Fibroblast of villous mesenchyme (primary cell): Measurements from ENCODE around the gene CDH23. TPM values are rescaled to one million over a fixed set of nuclear protein-coding genes. Genes with fewer than 3 reads are reported as not detected.

Source experiments
- DNase-seq: peaks from one replicate; pipeline ENCODE4 v3.0.0-alpha.2; 2010; ENCODE audit warnings: low read depth
- H3K4me3 ChIP-seq: 2 replicates; pipeline ENCODE4 v1.5.1; 2011; ENCODE audit warnings: low read depth, mild to moderate bottlenecking, low read length
- total RNA-seq: library from RNA; depleted of rRNA; stranded (reverse); fragments of >200 nt; gene quantifications from 2 replicates; pipeline ENCODE4 v1.2.3, GENCODE V29; 2012
- TF ChIP-seq, protein P1 (sequence below): IDR thresholded peaks from 2 replicates; pipeline ENCODE4 v1.5.1; 2012; ENCODE audit warnings: low read depth, mild to moderate bottlenecking, low read length; ENCODE audit not compliant: insufficient read depth

The CDH23 gene
- total RNA-seq, 1 donor, result under 0.01 TPM

DNA sequence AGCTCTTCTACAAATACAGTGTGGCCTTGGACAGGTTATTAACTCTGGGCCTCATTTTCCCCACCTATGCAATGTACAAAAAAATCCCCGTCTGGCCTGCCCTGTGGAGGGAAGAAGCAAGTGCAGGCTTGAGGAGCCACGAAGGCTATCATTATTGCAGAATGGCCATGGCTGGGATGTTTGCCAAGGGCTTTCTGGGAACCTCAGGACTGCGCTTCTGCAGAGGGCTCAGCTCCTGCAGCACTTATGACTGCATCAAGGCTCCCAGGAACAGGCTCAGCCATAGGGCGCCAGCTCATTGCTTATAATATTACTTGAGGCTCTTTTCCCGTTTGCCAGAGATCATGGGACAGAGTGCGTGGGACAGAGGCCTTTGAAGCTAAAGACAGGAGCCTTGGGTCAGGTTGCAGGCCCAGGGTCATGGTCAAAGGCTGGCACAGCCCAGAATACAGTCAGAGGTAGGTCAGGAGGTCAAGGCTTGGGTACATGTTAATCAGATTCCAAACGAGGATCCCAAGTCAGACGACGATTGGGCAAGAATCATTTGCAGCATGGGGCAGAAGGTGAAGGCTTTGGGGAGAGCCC lies 343.4 kb downstream of the CDH23 start:
- TF ChIP-seq, protein P1, sequence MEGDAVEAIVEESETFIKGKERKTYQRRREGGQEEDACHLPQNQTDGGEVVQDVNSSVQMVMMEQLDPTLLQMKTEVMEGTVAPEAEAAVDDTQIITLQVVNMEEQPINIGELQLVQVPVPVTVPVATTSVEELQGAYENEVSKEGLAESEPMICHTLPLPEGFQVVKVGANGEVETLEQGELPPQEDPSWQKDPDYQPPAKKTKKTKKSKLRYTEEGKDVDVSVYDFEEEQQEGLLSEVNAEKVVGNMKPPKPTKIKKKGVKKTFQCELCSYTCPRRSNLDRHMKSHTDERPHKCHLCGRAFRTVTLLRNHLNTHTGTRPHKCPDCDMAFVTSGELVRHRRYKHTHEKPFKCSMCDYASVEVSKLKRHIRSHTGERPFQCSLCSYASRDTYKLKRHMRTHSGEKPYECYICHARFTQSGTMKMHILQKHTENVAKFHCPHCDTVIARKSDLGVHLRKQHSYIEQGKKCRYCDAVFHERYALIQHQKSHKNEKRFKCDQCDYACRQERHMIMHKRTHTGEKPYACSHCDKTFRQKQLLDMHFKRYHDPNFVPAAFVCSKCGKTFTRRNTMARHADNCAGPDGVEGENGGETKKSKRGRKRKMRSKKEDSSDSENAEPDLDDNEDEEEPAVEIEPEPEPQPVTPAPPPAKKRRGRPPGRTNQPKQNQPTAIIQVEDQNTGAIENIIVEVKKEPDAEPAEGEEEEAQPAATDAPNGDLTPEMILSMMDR, result no peak
- peak; percentile 74 for DNase-seq

DNA sequence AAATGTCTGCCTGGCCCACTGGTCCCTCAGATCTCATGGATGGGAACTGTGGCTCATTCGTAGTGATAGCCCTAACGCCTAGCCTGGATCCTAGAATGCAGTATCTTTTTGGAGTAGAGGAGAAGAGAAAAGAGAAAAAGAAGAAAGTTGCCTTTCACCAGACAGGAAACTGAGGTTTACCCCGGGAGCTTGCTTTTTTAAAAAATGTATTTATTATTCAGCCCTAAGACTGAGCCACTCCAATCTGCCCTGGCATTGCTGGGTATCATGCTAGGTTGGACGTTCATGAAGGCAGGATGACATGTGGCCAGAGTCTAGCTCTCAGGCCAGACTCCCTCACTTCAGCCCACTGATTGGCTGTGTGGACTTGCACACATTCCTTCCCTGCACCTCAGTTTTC lies 344.3 kb downstream of the CDH23 start:
- no peak for DNase-seq
- TF ChIP-seq, protein P1, result no peak
- no peak overlapping the region for H3K4me3 ChIP-seq

More for the DNA sequence above, 343.4 kb downstream of the CDH23 start:
- no peak overlapping the region for H3K4me3 ChIP-seq

DNA sequence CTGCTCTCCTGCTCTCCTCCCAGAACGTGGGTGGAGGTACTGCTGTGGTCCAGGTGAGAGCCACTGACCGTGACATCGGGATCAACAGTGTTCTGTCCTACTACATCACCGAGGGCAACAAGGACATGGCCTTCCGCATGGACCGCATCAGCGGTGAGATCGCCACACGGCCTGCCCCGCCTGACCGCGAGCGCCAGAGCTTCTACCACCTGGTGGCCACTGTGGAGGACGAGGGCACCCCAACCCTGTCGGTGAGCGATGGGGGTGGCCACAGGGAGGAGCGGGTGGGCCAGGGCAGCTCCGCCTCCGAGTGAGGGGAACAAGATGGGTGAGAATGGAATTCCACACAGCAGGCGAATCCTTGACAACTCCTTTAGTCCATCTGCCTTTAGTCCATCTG lies 345.0 kb downstream of the CDH23 start:
- TF ChIP-seq, protein P1, result no peak

DNA sequence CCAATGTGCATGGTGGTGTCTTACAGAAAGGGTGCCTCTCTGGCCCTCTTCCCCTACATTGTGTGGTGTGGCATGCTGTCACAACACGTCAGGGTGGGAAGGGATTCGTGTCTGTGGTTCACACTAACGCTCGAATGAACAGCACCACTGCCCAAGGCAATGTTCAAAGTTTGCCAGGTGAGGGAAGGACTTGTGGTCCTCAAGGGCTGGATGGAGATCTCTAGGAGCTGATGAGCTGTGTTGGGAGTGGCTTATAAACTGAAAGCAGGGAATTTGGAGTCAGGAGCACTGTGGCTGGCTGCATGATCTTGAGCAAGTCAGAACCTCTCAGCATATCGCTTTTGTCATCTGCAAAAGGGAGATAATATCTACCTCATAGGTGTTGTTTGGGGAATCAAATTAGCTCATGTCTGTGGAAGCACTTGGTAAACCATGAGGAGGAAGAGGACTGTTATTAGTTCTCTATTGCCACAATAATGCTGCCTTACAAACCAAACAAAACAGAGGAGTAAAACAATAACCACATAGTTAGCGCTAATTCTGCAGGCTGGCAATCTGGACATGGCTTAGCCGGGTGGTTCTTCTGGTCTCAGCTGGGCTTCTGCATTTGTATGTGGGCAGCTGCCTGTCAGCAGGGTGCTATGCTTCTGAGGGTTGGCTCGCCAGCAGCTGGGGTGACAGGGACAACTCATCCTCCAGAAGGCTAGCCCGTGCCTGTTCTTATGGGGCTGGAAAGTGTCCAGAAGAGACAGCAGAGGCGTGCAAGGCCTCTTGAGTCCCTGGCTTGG lies 345.8 kb downstream of the CDH23 start:
- TF ChIP-seq, protein P1, result no peak
- H3K4me3 ChIP-seq, result no peak overlapping the region
- DNase-seq, result no peak

More for the DNA sequence above, 345.0 kb downstream of the CDH23 start:
- H3K4me3 ChIP-seq, result no peak overlapping the region
- no peak for DNase-seq

DNA sequence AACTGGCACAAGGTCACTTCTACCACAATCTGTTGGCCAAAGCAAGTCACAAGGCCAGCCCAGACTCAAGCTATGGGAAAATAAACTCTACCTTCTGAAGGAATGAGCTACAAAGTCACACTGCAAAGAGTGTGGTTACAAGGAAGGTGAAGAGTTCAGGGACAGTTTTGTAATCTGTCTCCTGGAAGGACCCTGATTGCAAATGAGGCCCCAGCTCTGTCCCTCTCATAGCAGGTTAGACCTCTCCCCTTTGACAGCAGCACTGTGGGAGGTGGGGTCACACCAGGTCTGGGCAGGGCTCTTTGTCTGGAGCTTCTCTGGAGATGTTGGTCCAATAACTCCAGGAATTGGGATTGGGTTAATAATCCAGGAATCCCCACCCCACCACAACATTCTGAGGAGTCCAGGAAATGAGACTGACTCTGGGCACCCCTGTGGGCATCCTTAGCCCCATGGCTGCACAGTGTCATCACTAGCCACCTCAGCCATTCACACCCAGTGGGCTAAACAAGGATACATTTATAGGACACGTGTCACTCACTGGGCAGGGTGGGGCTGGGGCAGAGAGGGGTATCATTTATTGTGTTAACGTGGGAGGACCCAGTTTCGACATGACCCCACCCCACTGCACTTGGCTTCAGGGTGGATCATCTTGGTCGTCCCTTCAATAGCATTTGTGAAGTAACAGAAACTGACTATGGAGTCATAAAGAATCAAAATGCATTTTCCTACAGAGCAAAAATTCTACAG lies 346.5 kb downstream of the CDH23 start:
- TF ChIP-seq, protein P1, result no peak
- H3K4me3 ChIP-seq, result no peak overlapping the region
- no peak for DNase-seq

DNA sequence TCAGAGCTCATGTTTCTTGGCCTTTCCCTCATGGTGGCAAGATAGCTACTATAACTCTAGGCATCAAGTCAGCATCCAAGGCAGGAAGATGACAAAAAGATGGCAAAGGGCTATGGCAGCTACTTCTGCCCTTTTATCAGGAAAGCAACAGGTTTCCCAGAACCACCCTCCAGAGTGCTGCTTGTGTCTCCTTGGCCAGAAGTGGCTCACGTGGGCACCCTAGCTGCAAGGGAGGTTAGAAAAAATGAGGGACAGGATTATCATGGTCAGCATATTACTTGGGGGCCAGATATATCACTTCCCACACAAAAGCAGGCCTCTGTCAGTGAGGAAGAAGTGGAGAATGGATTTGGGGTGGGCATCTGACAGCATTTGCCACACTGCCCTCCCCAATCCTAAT lies 347.1 kb downstream of the CDH23 start:
- TF ChIP-seq, protein P1, result no peak
- no peak for DNase-seq
- H3K4me3 ChIP-seq, result no peak overlapping the region
